8988T (cell line): ENCODE results near the gene TBL1XR1.

ENCODE experiments used
- DNase-seq: peaks from one replicate; pipeline ENCODE4 v3.0.0; 2011

TBL1XR1 gene

GRCh38 chr3:177137774-177138705, 59.2 kb downstream of the TBL1XR1 start:
- DNase-seq: no peak

- no peak for DNase-seq
Measured at GRCh38 chr3:177136741-177137140, 60.5 kb downstream of the TBL1XR1 start.

GRCh38 chr3:177135841-177136492, 61.3 kb downstream of the TBL1XR1 start:
- DNase-seq: no peak

- no peak for DNase-seq
Measured at GRCh38 chr3:177134816-177135210, 62.5 kb downstream of the TBL1XR1 start.

GRCh38 chr3:177133860-177134815, 63.1 kb downstream of the TBL1XR1 start:
- no peak for DNase-seq

- no peak for DNase-seq
Measured at GRCh38 chr3:177131927-177132636, 65.2 kb downstream of the TBL1XR1 start.

GRCh38 chr3:177127008-177127407, 70.3 kb downstream of the TBL1XR1 start:
- no peak for DNase-seq

GRCh38 chr3:177126015-177126773, 71.1 kb downstream of the TBL1XR1 start:
- DNase-seq: no peak

- no peak for DNase-seq
Measured at GRCh38 chr3:177124882-177125281, 72.4 kb downstream of the TBL1XR1 start.

- no peak for DNase-seq
Measured at GRCh38 chr3:177123822-177124221, 73.5 kb downstream of the TBL1XR1 start.

- no peak for DNase-seq
Measured at GRCh38 chr3:177122183-177122856, 75.0 kb downstream of the TBL1XR1 start.

GRCh38 chr3:177119829-177120228, 77.5 kb downstream of the TBL1XR1 start:
- DNase-seq: no peak

GRCh38 chr3:177114253-177114652, 83.0 kb downstream of the TBL1XR1 start:
- DNase-seq: no peak

GRCh38 chr3:177111541-177111949, 85.7 kb downstream of the TBL1XR1 start:
- no peak for DNase-seq

GRCh38 chr3:177110895-177111294, 86.4 kb downstream of the TBL1XR1 start:
- DNase-seq: no peak

GRCh38 chr3:177110386-177110785, 86.9 kb downstream of the TBL1XR1 start:
- no peak for DNase-seq

GRCh38 chr3:177109688-177110330, 87.5 kb downstream of the TBL1XR1 start:
- DNase-seq: no peak

- DNase-seq: no peak
Measured at GRCh38 chr3:177108648-177109047, 88.6 kb downstream of the TBL1XR1 start.

- no peak for DNase-seq
Measured at GRCh38 chr3:177107461-177108239, 89.6 kb downstream of the TBL1XR1 start.

- no peak for DNase-seq
Measured at GRCh38 chr3:177106594-177106993, 90.7 kb downstream of the TBL1XR1 start.
